ENCODE measurements around the gene KBTBD8.

KBTBD8 gene, protein sequence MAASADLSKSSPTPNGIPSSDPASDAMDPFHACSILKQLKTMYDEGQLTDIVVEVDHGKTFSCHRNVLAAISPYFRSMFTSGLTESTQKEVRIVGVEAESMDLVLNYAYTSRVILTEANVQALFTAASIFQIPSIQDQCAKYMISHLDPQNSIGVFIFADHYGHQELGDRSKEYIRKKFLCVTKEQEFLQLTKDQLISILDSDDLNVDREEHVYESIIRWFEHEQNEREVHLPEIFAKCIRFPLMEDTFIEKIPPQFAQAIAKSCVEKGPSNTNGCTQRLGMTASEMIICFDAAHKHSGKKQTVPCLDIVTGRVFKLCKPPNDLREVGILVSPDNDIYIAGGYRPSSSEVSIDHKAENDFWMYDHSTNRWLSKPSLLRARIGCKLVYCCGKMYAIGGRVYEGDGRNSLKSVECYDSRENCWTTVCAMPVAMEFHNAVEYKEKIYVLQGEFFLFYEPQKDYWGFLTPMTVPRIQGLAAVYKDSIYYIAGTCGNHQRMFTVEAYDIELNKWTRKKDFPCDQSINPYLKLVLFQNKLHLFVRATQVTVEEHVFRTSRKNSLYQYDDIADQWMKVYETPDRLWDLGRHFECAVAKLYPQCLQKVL

GRCh38 chr3:66998113-66998903 lies at the start of gene KBTBD8:
Gene KBTBD8 (plus strand): TSS chr3:66998307. CDS start chr3:66998356, 49 bp downstream.
- DNase-seq, result peak; percentile 99

DNA sequence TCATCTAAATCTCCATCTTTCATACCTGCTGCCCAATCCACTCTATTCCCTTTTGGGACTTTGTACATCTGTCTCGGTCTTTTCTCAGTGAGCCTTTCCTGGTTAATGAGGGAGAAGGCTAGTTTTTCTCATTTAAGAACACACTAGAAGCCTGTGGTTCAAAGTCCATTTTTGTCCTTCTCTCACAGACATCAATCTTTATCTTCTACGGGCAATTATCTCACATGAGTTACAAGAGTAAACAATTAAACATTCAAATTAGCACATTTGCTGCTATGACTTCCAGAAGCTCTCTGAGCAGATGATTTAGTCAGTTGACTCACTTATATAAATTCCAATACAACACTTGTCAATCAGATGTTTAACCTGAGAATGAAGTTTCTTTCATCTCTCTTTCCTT lies 49.3 kb upstream of the KBTBD8 start:
- DNase-seq, result no peak

GRCh38 chr3:66949898-66950297 lies 48.2 kb upstream of the KBTBD8 start:
- DNase-seq, result no peak

DNA sequence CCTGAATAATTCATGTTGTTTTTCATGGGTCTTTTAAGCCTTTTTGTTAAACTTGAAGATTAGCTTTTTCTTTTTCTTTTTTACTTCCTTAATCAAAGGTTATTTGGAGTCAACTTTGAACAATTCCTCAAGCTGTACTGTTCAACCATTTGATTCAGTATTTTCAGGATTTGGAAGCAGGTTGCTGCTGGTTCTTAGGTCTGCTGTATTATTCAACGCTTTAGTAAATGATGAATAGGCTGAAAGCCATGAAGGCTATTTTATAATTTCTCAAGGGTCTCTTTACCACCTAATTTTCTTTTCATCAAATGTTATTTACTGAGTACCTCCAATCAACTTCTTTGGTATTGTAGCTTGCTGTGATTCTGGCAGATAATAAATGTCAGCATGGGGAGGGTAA lies 45.8 kb upstream of the KBTBD8 start:
- DNase-seq, result no peak

- DNase-seq, result no peak
These were observed 44.1 kb upstream of the KBTBD8 start for GRCh38 chr3:66953934-66954445.

DNA sequence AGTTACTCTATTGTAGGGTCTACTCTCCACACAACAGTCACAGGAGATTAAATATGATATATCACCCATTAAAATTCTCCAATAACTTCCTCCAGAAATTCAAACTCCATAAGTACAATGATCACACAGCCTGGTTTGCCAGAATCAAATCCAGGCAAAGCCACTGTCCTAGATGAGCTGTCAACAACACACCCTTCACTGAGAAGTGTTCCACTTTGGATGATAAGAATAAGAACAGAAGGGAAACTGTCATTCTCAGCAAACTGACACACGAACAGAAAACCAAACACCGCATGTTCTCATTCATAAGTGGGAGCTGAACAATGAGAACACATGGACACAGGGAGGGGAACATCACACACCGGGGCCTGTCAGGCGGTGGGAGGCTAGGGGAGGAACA lies 41.4 kb upstream of the KBTBD8 start:
- no peak for DNase-seq

GRCh38 chr3:66957367-66957766 lies 40.7 kb upstream of the KBTBD8 start:
- DNase-seq, result no peak

DNA sequence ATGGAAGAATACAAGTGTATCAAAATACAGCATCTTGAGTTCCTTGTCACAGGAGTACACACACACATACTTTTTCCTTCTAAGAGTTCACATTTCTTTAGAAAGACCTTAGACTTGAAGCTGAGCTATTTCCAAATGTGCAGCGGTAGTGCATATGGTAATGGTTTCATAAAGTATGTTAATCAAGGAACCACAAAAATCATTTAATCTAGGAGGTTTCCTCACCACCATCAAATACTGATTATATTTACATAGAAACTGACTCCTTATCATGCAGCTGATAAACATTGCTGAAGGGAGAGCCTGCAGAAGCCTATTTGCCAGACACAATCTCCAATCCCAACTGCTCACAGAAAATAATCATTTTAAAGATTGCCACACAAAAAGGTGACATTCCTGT lies 40.0 kb upstream of the KBTBD8 start:
- DNase-seq, result no peak

GRCh38 chr3:66962664-66963063 lies 35.4 kb upstream of the KBTBD8 start:
- DNase-seq, result no peak

DNA sequence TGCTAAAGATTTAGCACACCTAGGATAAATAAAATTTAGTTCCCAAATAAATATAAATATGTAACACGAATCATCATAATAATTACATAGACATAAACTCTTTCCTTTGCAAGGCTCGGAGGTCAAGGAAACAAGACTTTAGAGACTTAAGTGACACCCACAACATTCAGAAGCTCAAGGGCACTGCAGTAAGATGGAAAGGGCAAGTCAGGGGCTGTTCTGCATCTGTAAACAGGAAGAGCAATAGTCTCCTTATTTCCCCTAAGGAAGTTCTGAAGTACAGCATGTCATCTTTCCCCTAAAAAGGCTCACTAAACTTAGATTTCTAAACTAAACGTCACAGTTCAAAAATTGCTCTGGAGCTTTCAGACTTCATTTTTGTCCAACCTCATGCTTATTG lies 26.9 kb upstream of the KBTBD8 start:
- no peak for DNase-seq

- peak; percentile 71 for DNase-seq
These were observed 26.1 kb upstream of the KBTBD8 start for GRCh38 chr3:66971891-66972551.

GRCh38 chr3:66980791-66981190 lies 17.3 kb upstream of the KBTBD8 start:
- no peak for DNase-seq

DNA sequence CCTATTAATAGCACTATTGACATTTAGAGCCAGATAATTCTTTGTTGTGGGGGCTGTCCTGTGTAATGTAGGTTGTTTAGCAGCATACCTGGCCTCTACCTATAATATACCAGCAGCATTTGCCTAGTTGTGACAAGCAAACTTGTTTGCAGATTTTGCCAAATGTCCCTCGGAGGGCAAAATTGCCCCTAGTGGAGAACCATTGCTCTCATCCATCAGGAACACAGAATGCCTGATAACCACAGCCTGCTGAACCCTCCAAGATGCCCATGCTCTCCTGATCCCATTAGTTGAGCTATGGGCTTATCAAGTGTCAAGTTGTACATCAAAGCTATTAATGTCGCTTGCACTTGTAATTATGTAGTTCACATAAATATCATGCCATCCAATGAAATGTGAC lies 15.0 kb upstream of the KBTBD8 start:
- no peak for DNase-seq

DNA sequence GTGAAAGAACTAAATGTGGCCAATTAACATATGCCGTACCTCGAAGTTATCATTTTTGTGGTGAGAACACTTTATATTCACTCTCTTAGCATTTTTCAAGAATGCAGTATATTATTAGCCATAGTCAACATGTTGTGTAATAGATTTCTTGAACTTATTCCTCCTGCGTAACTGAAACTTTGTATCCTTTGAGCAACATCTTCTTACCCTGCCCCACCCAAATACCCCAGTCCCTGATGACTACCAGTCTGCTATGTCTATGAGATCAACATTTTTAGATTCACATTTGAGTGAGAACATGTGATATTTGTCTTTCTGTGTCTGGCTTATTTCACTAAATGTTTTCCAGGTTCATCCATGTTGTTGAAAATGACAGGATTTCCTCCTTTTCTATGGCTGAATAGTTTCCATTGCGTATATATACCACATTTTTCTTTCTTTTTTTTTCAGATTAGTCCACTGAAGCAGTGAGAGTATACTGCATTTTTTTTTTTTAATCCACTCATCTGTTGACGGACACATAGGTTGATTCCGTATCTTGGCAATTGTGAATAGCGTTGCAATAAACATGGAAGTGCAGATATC lies 12.7 kb upstream of the KBTBD8 start:
- no peak for DNase-seq

GRCh38 chr3:66986406-66986805 lies 11.7 kb upstream of the KBTBD8 start:
- no peak for DNase-seq

GRCh38 chr3:66989241-66989640 lies 8.9 kb upstream of the KBTBD8 start:
- no peak for DNase-seq

DNA sequence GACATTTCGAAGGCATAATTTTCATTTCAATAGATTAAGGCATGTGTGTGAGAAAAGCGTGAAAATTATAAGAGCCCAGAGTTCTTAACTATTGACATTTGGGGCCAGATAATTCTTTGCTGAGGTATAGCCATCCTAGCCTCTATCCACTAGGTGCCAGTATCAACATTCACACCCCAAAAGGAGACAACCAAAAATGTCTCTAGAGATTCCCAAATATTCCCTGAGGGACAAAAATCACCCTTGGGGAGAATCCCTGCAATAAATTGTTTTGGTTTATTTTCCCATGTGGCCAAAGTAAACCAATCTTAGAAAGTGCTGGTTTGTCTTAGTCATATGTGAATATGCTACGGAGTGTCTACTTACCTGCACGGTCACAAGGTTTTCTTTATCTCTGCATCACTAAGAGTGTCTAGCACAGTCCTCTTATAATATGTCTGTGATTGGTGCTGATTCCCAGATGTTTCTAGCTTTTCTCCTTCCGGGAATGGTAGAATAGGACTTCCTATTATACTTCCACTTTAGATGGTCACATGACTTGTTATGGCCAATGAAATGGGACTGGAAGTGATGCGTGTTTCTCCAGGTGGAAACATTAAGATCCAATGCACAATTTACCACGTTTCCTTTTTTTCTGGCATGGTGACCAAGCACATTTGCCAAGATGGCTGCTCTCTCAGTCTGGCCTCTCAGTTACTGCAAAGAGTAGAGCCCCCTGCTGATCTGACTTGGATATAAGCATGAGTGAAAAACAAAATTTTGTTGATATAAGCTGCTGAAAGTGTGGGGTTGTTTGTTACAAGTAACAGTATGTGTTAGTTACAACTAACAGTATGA lies 8.0 kb upstream of the KBTBD8 start:
- DNase-seq, result no peak

GRCh38 chr3:66991459-66991858 lies 6.6 kb upstream of the KBTBD8 start:
- peak; percentile 88 for DNase-seq

DNA sequence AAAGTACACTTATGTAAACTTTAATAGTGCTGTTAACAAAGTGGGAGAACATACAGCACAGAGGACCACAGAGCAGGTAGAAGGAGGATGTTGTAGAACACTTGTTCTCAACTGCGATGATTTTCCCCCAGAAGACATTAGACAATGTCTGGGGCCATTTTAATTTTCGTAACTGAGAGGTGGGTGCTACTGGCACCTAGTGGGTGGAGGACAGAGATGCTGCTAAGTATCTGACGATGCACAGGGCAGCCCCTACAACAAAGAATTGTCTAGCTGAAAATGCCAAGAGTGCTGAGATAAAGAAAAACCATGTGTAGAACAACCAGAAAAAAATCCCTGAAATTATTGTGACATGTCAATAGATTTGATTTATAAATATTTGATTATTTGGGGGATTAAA lies 5.0 kb upstream of the KBTBD8 start:
- no peak for DNase-seq

DNA sequence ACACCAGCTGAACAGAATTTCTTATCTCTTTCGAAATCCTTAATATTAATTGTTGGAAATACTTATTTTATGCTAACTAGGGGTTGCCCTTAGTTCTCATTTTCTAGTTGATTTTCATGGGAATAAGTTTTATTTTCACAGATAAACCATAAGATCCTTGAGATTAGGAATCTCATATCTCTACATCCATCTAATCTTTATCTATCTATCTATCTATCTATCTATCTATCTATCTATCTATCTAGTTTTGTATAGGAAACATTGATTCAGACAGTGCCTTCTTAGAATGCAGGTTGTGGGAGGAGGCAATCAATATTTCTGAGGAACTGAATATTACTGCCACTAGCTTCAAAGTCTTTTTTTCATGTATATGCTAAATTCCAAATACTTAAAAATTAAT lies 3.5 kb upstream of the KBTBD8 start:
- DNase-seq, result no peak

DNA sequence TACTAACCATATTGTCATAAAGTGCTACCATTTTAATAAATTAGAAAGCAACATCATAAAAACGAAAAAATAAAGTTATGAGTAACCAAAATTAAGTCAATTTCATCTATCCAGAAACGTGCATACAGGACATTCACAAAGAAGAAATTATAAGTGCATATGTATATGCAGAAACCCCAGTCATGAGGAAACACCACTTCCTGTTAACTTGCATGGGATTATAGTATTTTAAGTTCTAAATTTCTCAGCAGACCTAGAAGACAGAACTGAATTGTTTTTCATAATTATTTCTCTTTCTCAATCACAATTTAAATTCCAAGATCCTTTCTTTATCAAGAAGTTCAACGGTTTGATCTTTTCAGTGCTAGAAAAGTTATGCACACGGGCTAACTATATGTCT lies 1.4 kb upstream of the KBTBD8 start:
- no peak for DNase-seq

Measured in fibroblast of upper back skin (primary cell).